Femur (tissue), 1 donor: Measurements from ENCODE around the gene TBL1Y.

Source experiments
- DNase-seq: peaks from one replicate; pipeline ENCODE4 v3.0.0-alpha.2; 2017

Gene TBL1Y

DNA sequence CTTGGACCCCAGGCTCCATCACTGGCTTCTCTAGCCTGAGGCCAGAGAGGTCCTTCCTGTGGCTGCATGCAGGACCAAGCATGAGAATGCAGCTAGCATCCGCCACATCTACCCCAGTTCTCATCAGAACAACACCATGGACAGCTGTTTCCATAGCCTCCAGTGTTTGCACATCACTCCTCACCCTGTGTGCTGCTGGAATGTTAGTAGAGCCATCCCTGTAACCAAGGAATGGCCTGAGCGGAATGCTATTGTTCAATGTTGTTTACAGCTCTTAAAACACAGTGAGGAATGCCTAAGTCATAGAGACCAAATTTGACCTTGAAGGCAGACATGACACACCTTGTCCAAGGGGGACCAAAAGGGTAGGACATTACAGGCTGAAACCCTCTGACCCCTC lies 183.9 kb downstream of the TBL1Y start:
- DNase-seq: no peak

GRCh38 chrY:7097021-7097420 lies 186.5 kb downstream of the TBL1Y start:
- no peak for DNase-seq

DNA sequence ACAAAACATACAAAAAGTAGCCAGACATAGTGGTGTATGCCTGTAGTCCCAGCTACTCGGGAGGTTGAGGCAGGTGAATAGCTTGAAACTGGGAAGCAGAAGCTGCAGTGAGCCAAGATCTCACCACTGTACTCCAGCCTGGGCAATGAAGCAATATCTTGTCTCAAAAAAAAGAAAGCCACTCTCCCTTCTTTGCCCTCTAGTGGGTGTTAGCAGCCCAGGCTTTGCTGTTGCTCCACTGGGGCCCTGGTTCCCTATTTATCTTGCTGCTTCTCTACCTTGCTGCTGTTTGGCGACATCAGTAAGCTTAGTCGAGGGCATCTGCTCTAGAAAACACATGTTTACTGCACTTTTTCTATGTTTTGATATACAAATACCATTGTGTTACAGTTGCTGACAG lies 189.2 kb downstream of the TBL1Y start:
- no peak for DNase-seq

GRCh38 chrY:7102680-7103079 lies 192.2 kb downstream of the TBL1Y start:
- DNase-seq: no peak

DNA sequence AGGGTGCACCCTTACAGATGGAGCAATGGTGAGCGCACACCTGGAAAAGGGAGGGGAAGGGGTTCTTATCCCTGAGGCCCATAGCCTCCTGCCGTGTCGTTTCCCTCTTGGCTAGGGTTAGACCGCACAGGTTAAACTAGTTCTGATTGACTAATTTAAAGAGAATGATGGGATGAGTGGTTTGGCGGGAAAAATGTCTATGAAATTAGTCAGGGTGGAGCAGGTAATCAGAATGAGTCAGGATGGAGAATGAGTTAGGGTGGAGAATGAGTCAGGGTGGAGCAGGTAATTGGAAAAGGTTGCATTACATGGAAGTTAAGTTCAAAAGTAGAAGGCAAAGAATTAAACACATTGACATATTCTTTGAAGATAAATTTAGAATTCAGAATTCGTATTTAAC lies 196.7 kb downstream of the TBL1Y start:
- no peak for DNase-seq

- no peak for DNase-seq
Measured at GRCh38 chrY:7110086-7110485, 199.6 kb downstream of the TBL1Y start.

GRCh38 chrY:7115871-7116270 lies 205.4 kb downstream of the TBL1Y start:
- DNase-seq: no peak

DNA sequence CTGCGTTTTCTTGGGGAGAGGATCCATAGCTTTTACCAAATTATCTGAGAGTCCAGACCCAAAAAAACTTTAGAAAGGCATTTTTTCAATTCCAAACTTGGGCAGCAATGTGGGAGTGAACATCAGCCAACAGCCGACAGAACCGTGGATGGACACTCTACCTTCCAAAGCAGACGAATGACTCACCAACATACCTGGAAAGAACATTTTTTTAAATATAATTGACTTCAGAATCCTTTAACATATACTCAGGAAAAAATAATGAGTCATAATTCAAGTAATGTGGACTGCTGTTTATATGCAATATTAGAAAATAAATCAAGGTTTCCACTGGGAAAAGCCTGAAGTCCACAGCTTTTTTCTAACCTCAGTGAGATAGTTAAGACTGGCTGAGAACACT lies 211.7 kb downstream of the TBL1Y start:
- DNase-seq: no peak

DNA sequence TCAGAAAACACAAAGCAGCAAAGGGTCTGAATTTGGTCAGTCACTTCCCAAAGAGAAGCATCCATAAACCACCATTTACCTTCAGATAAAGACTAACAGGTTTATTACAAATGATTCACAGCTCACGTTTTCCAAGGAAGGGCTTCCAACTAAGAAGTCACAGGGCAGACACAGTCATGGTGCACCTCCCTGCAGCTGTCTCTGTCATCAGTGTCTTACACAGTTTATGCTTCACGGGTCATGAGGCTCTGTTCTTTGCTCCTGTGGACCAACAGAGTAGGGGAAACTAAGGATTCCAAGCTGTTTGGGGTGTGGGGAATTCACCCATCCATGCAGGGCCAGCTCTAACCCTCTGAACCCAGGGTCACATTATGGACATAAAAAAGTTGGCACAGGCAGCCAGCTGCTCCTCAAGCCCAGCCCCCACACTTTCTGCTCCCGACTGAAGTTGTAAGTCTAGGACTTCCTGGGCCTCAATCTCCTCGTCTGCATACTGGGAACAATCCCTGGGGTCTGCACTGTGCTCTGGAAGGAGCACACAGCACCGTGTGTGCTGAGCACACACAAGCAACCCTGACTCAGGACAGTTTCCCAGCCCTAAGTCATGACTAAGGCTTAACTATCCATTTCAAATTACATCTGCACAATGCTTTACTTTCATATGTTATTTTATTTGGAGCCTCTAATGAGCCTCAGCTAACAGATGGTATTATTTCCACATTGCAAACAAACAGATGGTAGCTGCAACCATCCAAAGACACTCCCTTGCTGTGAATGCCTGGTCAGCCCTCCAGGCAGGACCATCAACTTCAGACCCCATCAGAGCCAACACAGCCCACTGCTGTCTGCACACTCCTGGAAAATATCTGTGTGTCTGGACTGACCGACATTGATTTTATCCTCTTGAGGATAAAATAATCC lies 214.9 kb downstream of the TBL1Y start:
- no peak for DNase-seq

DNA sequence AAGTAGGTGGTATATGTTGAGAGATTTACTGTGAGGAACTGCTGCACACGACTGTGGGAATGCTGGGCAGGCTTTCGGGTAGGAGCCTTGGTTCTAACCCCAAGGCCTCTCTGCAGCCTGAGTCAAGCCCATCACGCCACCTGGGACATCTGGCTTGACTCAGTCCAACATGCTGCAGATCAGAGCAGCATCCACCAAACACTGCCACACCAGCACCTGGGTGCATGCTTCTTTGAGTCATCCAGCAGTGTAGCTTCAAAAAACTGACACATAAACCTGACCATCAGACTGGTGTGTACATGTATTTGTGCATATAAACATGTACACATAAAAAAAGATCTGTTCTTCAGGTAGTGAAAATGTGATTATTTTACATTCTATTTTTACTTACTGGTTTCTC lies 217.7 kb downstream of the TBL1Y start:
- DNase-seq: no peak
